Ishikawa (cell line): ENCODE measurements around the gene SERPINA10.

Experiments used
- CEBPB ChIP-seq: IDR thresholded peaks from 2 replicates; pipeline ENCODE4 v1.6.1; 2012
- CREB1 ChIP-seq: IDR thresholded peaks from 2 replicates; pipeline ENCODE4 v1.6.1; 2012; ENCODE audit warnings: low read depth
- EP300 ChIP-seq: IDR thresholded peaks from 2 replicates; pipeline ENCODE4 v1.6.1; 2012; ENCODE audit warnings: borderline replicate concordance
- FOXM1 ChIP-seq: IDR thresholded peaks from 2 replicates; pipeline ENCODE4 v1.6.1; 2012; ENCODE audit warnings: low read depth, borderline replicate concordance
- RAD21 ChIP-seq: IDR thresholded peaks from 2 replicates; pipeline ENCODE4 v1.6.1; 2012; ENCODE audit warnings: low read depth
- TAF1 ChIP-seq: IDR thresholded peaks from 2 replicates; pipeline ENCODE4 v1.6.1; 2012; ENCODE audit warnings: low read depth, mild to moderate bottlenecking
- YY1 ChIP-seq: IDR thresholded peaks from 2 replicates; pipeline ENCODE4 v1.6.1; 2012; ENCODE audit warnings: low read depth
- ZBTB7A ChIP-seq: IDR thresholded peaks from 2 replicates; pipeline ENCODE4 v1.6.1; 2012; ENCODE audit warnings: low read depth
- TF ChIP-seq, protein P1 (sequence below): IDR thresholded peaks from 2 replicates; pipeline ENCODE4 v1.6.1; 2012
- TF ChIP-seq, protein P2 (sequence below): IDR thresholded peaks from 2 replicates; pipeline ENCODE4 v1.6.1; 2012; ENCODE audit warnings: low read depth, mild to moderate bottlenecking

DNA sequence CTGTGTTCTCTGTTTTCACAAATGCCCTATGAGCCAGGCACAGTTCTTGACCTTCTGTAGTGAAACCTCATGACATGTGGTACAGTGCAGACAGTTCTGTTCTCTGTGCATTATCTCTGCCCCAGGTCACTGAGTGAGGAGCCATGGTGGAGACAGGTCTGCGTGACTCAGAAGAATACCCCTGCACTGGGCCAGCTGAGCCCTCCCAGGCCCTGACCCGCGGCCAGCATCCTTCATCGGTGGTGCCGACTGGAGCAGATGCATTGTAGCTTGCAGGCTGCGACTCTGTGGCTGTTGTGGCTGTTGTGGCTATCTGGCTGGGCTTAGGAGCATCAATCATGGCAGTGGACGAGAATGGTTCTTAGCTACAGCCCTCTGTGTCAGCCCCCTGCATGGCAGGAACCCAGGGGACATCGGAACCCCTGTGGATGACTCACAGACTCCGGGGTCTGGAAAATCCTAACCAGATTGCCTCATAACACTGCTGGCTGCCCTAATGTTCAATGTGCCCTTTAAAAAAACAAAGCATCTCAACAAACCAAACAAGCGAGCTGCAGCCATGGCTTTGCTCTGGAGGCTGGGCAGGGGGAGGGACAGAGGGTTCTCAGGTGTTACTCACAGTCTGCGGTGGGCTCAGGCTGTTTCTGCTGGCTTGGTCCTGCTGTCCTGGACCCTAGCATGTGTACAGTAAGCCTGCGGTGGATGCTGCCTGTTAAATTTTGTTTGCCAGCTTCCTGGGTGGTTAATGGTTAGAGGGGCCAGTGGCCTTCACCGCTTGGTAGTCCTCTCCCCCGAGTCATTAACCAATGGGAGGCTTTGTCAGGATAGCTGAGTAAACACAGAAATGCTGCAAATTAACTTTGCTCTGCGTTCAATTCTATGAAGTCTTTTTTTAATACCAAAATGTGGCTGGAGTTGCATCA lies 29.8 kb upstream of the SERPINA10 start, which contains the start of gene SERPINA6:
- TF ChIP-seq, protein P1, sequence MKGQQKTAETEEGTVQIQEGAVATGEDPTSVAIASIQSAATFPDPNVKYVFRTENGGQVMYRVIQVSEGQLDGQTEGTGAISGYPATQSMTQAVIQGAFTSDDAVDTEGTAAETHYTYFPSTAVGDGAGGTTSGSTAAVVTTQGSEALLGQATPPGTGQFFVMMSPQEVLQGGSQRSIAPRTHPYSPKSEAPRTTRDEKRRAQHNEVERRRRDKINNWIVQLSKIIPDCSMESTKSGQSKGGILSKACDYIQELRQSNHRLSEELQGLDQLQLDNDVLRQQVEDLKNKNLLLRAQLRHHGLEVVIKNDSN: no peak
- TF ChIP-seq CEBPB (no peak), EP300 (no peak), TAF1 (no peak), RAD21 (no peak), CREB1 (no peak), ZBTB7A (no peak), YY1 (no peak), FOXM1 (no peak)
- TF ChIP-seq, protein P2, sequence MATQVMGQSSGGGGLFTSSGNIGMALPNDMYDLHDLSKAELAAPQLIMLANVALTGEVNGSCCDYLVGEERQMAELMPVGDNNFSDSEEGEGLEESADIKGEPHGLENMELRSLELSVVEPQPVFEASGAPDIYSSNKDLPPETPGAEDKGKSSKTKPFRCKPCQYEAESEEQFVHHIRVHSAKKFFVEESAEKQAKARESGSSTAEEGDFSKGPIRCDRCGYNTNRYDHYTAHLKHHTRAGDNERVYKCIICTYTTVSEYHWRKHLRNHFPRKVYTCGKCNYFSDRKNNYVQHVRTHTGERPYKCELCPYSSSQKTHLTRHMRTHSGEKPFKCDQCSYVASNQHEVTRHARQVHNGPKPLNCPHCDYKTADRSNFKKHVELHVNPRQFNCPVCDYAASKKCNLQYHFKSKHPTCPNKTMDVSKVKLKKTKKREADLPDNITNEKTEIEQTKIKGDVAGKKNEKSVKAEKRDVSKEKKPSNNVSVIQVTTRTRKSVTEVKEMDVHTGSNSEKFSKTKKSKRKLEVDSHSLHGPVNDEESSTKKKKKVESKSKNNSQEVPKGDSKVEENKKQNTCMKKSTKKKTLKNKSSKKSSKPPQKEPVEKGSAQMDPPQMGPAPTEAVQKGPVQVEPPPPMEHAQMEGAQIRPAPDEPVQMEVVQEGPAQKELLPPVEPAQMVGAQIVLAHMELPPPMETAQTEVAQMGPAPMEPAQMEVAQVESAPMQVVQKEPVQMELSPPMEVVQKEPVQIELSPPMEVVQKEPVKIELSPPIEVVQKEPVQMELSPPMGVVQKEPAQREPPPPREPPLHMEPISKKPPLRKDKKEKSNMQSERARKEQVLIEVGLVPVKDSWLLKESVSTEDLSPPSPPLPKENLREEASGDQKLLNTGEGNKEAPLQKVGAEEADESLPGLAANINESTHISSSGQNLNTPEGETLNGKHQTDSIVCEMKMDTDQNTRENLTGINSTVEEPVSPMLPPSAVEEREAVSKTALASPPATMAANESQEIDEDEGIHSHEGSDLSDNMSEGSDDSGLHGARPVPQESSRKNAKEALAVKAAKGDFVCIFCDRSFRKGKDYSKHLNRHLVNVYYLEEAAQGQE: no peak
